HG02884 (cell line): Measurements from ENCODE around the gene TMC7.
A peak's percentile ranks its signal among the peaks of the same experiment; 100 is the strongest.

Experiments used
- ATAC-seq: cut with Tn5 transposase; IDR thresholded peaks from one replicate; pipeline ENCODE4 v1.9.1; 2021; ENCODE audit warnings: mild to moderate bottlenecking, moderate library complexity; ENCODE audit not compliant: unreplicated experiment

The TMC7 gene

GRCh38 chr16:19021747-19022146, 38.0 kb downstream of the TMC7 start:
- ATAC-seq = no peak

- ATAC-seq = no peak
Observed at GRCh38 chr16:19027416-19027815, 43.7 kb downstream of the TMC7 start.

GRCh38 chr16:19029980-19030379, 46.2 kb downstream of the TMC7 start:
- ATAC-seq = no peak

GRCh38 chr16:19031738-19032137, 48.0 kb downstream of the TMC7 start:
- no peak for ATAC-seq

- no peak for ATAC-seq
Observed at GRCh38 chr16:19033761-19034160, 50.0 kb downstream of the TMC7 start.

GRCh38 chr16:19040400-19040799, 56.7 kb downstream of the TMC7 start:
- no peak for ATAC-seq

- no peak for ATAC-seq
Observed at GRCh38 chr16:19044769-19045168, 61.0 kb downstream of the TMC7 start.

- ATAC-seq = no peak
Observed at GRCh38 chr16:19046062-19046461, 62.3 kb downstream of the TMC7 start.

GRCh38 chr16:19062706-19063105, 79.0 kb downstream of the TMC7 start:
- ATAC-seq = no peak

- ATAC-seq = no peak
Observed at GRCh38 chr16:19066988-19067348, 83.2 kb downstream of the TMC7 start.

GRCh38 chr16:19067349-19068236, 83.9 kb downstream of the TMC7 start, which contains the start of gene COQ7:
TSS of gene COQ7 (plus strand) at chr16:19067614. CDS start at chr16:19067665, 51 bp downstream.
- ATAC-seq = peak; percentile 89

- no peak for ATAC-seq
Observed at GRCh38 chr16:19068237-19068815, 84.6 kb downstream of the TMC7 start.

- ATAC-seq = no peak
Observed at GRCh38 chr16:19071811-19072777, 88.4 kb downstream of the TMC7 start.

- no peak for ATAC-seq
Observed at GRCh38 chr16:19073344-19073743, 89.6 kb downstream of the TMC7 start.

- no peak for ATAC-seq
Observed at GRCh38 chr16:19073863-19074262, 90.1 kb downstream of the TMC7 start.

- no peak for ATAC-seq
Observed at GRCh38 chr16:19075511-19075910, 91.8 kb downstream of the TMC7 start.

- no peak for ATAC-seq
Observed at GRCh38 chr16:19077879-19078278, 94.1 kb downstream of the TMC7 start.

GRCh38 chr16:19083670-19084069, 99.9 kb downstream of the TMC7 start:
- ATAC-seq = no peak

GRCh38 chr16:19084139-19084538, 100.4 kb downstream of the TMC7 start:
- no peak for ATAC-seq

GRCh38 chr16:19084879-19085278, 101.1 kb downstream of the TMC7 start:
- ATAC-seq = no peak

GRCh38 chr16:19085679-19086200, 102.0 kb downstream of the TMC7 start:
- no peak for ATAC-seq
